K562 (cell line): ENCODE measurements around the gene KLK1. TPM values are rescaled to one million over a fixed set of nuclear protein-coding genes. Genes with fewer than 3 reads are reported as not detected.

Source experiments
- ARHGAP35 ChIP-seq: fragments of 450-650 bp; IDR thresholded peaks from 2 replicates; pipeline ENCODE4 v1.6.1; 2018; ENCODE audit not compliant: partially characterized antibody
- EZH2 ChIP-seq: IDR thresholded peaks from 2 replicates; pipeline ENCODE4 v1.6.1; 2012; ENCODE audit warnings: low read depth, mild to moderate bottlenecking, inconsistent platforms, low read length, borderline replicate concordance
- HNRNPUL1 ChIP-seq: fragments of 200-400 bp; formaldehyde crosslinking; IDR thresholded peaks from 2 replicates; pipeline ENCODE4 v1.6.1; 2017; ENCODE audit warnings: low read length
- LCOR ChIP-seq: sonication (generic); formaldehyde crosslinking; IDR thresholded peaks from 2 replicates; pipeline ENCODE4 v1.8.0; 2022; ENCODE audit warnings: mild to moderate bottlenecking, missing genetic modification reagents
- MAFF ChIP-seq: IDR thresholded peaks from 2 replicates; pipeline ENCODE4 v1.6.1; 2012; ENCODE audit warnings: low read length, improper control_type of control experiment
- PRMT5 ChIP-seq: sonication (generic); formaldehyde crosslinking; IDR thresholded peaks from 2 replicates; pipeline ENCODE4 v1.5.0; 2020; ENCODE audit warnings: missing genetic modification reagents
- PTRF ChIP-seq: fragments of 450-650 bp; IDR thresholded peaks from 2 replicates; pipeline ENCODE4 v1.6.1; 2016; ENCODE audit warnings: mild to moderate bottlenecking, missing genetic modification characterization, missing compliant biosample characterization
- RAD51 ChIP-seq: fragments of 450-650 bp; IDR thresholded peaks from 2 replicates; pipeline ENCODE4 v1.7.1; 2016; ENCODE audit warnings: low read depth, mild to moderate bottlenecking, borderline replicate concordance
- SIX5 ChIP-seq, 2 experiments: IDR thresholded peaks; 2 replicates each; pipeline ENCODE4 v1.6.1; 2011; ENCODE audit warnings: low read length in 2 of 2, borderline replicate concordance in 1 of 2, low read depth in 1 of 2, mild to moderate bottlenecking in 1 of 2, moderate library complexity in 1 of 2; ENCODE audit not compliant: insufficient read depth in 1 of 2
- SMARCE1 ChIP-seq: fragments of 450-650 bp; IDR thresholded peaks from 2 replicates; pipeline ENCODE4 v1.7.1; 2016; ENCODE audit warnings: mild to moderate bottlenecking
- TAF7 ChIP-seq: fragments of 450-650 bp; IDR thresholded peaks from 2 replicates; pipeline ENCODE4 v1.6.1; 2016; ENCODE audit warnings: missing genetic modification characterization, missing compliant biosample characterization
- TCF7L2 ChIP-seq: fragments of 150-350 bp; IDR thresholded peaks from 2 replicates; pipeline ENCODE4 v1.6.1; 2016; ENCODE audit warnings: low read depth, mild to moderate bottlenecking, low read length, moderate library complexity
- ZNF75A ChIP-seq: fragments of 450-650 bp; formaldehyde crosslinking; IDR thresholded peaks from 2 replicates; pipeline ENCODE4 v1.4.0; 2020; ENCODE audit warnings: mild to moderate bottlenecking
- polyA plus RNA-seq, 8 experiments: library from polyadenylated mRNA; depleted of rRNA in 4 of 8; stranded (reverse) in 5 of 8; unstranded in 3 of 8; fragments of >200 nt; fragmentation: Nextera tagmentation in 2 of 8; fragmentation: Illumina TruSeq in 1 of 8; extraction: Ambion mirVana in 2 of 8; extraction: Trizol in 1 of 8; gene quantifications; 2 replicates each; pipeline versions ENCODE4 v1.2.1 to v1.2.3, GENCODE V29; 2011 to 2014; ENCODE audit warnings: inconsistent platforms in 1 of 8, missing spikeins in 1 of 8
- total RNA-seq, 7 experiments: library from RNA; depleted of rRNA in 6 of 7; stranded (reverse); fragments of >200 nt in 6 of 7; fragmentation: Illumina TruSeq in 2 of 7; extraction: Trizol in 2 of 7; gene quantifications; 2 replicates each; pipeline versions ENCODE4 v1.2.1 to v1.2.3, GENCODE V29; 2011 to 2021; ENCODE audit warnings: low replicate concordance in 1 of 7
- TF ChIP-seq, protein P1 (sequence below), 2 experiments: fragments of 450-650 bp in 1 of 2; sonication (generic) in 1 of 2; formaldehyde crosslinking in 1 of 2; IDR thresholded peaks; 2 replicates each; pipeline versions ENCODE4 v1.7.1 to v1.9.0; 2016 to 2022; ENCODE audit warnings: inconsistent platforms in 1 of 2, mild to moderate bottlenecking in 1 of 2, missing genetic modification reagents in 1 of 2
- TF ChIP-seq, protein P2 (sequence below), 2 experiments: fragments of 450-650 bp; IDR thresholded peaks; 2 replicates each; pipeline ENCODE4 v1.6.1; 2018; ENCODE audit warnings: mild to moderate bottlenecking in 2 of 2, low read depth in 1 of 2; ENCODE audit not compliant: partially characterized antibody in 2 of 2

Gene KLK1
- total and polyA plus RNA-seq, 9 of the 15 experiments (the other 6 are each of a cell fraction or from before 2014, with no cell fraction given): 0.87 to 15.4 (median 9.1) TPM

DNA sequence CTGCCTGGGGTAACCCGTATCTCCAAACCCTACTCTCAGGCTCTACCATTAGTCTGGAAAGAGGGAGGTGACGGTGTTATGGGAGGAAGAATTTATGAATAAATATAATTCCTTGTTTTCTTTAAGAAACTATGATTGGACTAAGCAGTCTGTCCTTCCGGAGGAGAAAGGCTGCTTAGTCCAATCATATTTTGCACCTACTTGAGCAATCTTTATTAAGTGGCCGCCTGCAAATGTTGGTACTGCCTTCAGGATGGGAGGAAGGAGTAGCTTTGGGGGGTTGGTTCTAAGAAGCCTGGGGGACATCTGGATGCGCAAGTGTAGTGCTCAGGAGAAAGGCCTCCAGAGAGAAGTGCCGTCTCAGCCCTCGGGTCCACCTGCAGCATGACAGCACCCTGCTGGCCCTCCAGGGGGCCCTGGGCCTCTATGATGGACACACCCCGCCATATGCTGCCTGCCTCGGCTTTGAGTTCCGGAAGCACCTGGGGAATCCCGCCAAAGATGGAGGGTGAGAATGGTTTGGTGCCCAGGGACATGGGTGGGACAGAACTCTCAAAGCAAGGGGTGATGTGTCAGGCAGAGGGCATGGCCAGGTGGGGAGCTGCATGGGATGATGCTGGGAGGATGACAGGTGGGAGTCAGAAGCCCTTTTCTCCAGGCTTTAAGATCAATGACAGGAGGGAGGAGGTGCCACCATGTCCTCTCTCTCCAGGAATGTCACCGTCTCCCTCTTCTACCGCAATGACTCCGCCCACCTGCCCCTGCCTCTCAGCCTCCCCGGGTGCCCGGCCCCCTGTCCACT is 29.3 kb downstream of the KLK1 start (continued):
- TF ChIP-seq HNRNPUL1: no peak
- TF ChIP-seq, protein P1, sequence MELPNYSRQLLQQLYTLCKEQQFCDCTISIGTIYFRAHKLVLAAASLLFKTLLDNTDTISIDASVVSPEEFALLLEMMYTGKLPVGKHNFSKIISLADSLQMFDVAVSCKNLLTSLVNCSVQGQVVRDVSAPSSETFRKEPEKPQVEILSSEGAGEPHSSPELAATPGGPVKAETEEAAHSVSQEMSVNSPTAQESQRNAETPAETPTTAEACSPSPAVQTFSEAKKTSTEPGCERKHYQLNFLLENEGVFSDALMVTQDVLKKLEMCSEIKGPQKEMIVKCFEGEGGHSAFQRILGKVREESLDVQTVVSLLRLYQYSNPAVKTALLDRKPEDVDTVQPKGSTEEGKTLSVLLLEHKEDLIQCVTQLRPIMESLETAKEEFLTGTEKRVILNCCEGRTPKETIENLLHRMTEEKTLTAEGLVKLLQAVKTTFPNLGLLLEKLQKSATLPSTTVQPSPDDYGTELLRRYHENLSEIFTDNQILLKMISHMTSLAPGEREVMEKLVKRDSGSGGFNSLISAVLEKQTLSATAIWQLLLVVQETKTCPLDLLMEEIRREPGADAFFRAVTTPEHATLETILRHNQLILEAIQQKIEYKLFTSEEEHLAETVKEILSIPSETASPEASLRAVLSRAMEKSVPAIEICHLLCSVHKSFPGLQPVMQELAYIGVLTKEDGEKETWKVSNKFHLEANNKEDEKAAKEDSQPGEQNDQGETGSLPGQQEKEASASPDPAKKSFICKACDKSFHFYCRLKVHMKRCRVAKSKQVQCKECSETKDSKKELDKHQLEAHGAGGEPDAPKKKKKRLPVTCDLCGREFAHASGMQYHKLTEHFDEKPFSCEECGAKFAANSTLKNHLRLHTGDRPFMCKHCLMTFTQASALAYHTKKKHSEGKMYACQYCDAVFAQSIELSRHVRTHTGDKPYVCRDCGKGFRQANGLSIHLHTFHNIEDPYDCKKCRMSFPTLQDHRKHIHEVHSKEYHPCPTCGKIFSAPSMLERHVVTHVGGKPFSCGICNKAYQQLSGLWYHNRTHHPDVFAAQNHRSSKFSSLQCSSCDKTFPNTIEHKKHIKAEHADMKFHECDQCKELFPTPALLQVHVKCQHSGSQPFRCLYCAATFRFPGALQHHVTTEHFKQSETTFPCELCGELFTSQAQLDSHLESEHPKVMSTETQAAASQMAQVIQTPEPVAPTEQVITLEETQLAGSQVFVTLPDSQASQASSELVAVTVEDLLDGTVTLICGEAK (IDR thresholded peaks at IDR 0.05): no peak
- TF ChIP-seq, protein P1 (CRISPR knock-in tag; IDR thresholded peaks at IDR 0.05): no peak
- TF ChIP-seq SMARCE1: no peak
- TF ChIP-seq RAD51: peak; percentile 15; the same call in 1 of the 2 replicates
- no peak for TF ChIP-seq TAF7
- TF ChIP-seq PTRF: no peak
- TF ChIP-seq TCF7L2: no peak
- TF ChIP-seq SIX5 (IDR thresholded peaks at IDR 0.05; ENCODE audit: borderline replicate concordance in 1 of 2, insufficient read depth in 1 of 2, low read depth in 1 of 2, low read length in 2 of 2): no peak
- no peak for TF ChIP-seq ARHGAP35
- no peak for TF ChIP-seq MAFF
- no peak for TF ChIP-seq EZH2
- no peak for TF ChIP-seq PRMT5 (CRISPR knock-in tag)
- no peak for TF ChIP-seq LCOR (CRISPR knock-in tag)
- TF ChIP-seq, protein P2, sequence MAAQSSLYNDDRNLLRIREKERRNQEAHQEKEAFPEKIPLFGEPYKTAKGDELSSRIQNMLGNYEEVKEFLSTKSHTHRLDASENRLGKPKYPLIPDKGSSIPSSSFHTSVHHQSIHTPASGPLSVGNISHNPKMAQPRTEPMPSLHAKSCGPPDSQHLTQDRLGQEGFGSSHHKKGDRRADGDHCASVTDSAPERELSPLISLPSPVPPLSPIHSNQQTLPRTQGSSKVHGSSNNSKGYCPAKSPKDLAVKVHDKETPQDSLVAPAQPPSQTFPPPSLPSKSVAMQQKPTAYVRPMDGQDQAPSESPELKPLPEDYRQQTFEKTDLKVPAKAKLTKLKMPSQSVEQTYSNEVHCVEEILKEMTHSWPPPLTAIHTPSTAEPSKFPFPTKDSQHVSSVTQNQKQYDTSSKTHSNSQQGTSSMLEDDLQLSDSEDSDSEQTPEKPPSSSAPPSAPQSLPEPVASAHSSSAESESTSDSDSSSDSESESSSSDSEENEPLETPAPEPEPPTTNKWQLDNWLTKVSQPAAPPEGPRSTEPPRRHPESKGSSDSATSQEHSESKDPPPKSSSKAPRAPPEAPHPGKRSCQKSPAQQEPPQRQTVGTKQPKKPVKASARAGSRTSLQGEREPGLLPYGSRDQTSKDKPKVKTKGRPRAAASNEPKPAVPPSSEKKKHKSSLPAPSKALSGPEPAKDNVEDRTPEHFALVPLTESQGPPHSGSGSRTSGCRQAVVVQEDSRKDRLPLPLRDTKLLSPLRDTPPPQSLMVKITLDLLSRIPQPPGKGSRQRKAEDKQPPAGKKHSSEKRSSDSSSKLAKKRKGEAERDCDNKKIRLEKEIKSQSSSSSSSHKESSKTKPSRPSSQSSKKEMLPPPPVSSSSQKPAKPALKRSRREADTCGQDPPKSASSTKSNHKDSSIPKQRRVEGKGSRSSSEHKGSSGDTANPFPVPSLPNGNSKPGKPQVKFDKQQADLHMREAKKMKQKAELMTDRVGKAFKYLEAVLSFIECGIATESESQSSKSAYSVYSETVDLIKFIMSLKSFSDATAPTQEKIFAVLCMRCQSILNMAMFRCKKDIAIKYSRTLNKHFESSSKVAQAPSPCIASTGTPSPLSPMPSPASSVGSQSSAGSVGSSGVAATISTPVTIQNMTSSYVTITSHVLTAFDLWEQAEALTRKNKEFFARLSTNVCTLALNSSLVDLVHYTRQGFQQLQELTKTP (IDR thresholded peaks at IDR 0.05; ENCODE audit: low read depth in 1 of 2, partially characterized antibody in 2 of 2): no peak
- no peak for TF ChIP-seq ZNF75A (CRISPR knock-in tag)
